DMS 273 treated with DMSO at 0.1 percent for 48 hours (cell line): ENCODE data around the gene CMTM6.
"Not testable (repeated sequence)": the region's sequence is repeated elsewhere in the genome, so short reads cannot be mapped to it uniquely, and the experiment has no call there.

Source experiments
- DNase-seq: peaks from one replicate; lab custom pipeline; 2025; lab: John Stamatoyannopoulos, UW

Gene CMTM6

GRCh38 chr3:32502118-32502945 is at the start of gene CMTM6:
Gene CMTM6, minus strand, starts transcription at chr3:32502852. Its CDS starts 107 bp downstream, at chr3:32502745.
- no peak for DNase-seq

- DNase-seq: no peak
These were observed 49.4 kb upstream of the CMTM6 start for GRCh38 chr3:32552013-32552412.

GRCh38 chr3:32551496-32551895 is 48.8 kb upstream of the CMTM6 start:
- no peak for DNase-seq

- no peak for DNase-seq
These were observed 48.4 kb upstream of the CMTM6 start for GRCh38 chr3:32551087-32551486.

- no peak for DNase-seq
These were observed 42.7 kb upstream of the CMTM6 start for GRCh38 chr3:32545305-32545704.

GRCh38 chr3:32544894-32545293 is 42.2 kb upstream of the CMTM6 start:
- DNase-seq: no peak

- DNase-seq: no peak
These were observed 40.2 kb upstream of the CMTM6 start for GRCh38 chr3:32542807-32543206.

- no peak for DNase-seq
These were observed 38.2 kb upstream of the CMTM6 start for GRCh38 chr3:32540899-32541298.

GRCh38 chr3:32532434-32532833 is 29.8 kb upstream of the CMTM6 start:
- DNase-seq: no peak

GRCh38 chr3:32531010-32531647 is 28.5 kb upstream of the CMTM6 start:
- no peak for DNase-seq

GRCh38 chr3:32525720-32526119 is 23.1 kb upstream of the CMTM6 start:
- DNase-seq: no peak

- DNase-seq: no peak
These were observed 20.0 kb upstream of the CMTM6 start for GRCh38 chr3:32522682-32523081.

- not testable (repeated sequence) for DNase-seq
These were observed 16.3 kb upstream of the CMTM6 start for GRCh38 chr3:32518921-32519320.

GRCh38 chr3:32516751-32517150 is 14.1 kb upstream of the CMTM6 start:
- not testable (repeated sequence) for DNase-seq

- DNase-seq: no peak
These were observed 8.4 kb upstream of the CMTM6 start for GRCh38 chr3:32511005-32511404.

- peak; percentile 36 for DNase-seq
These were observed 7.5 kb upstream of the CMTM6 start for GRCh38 chr3:32510075-32510724.

GRCh38 chr3:32508711-32509110 is 6.1 kb upstream of the CMTM6 start:
- peak; percentile 18 for DNase-seq

GRCh38 chr3:32506466-32506865 is 3.8 kb upstream of the CMTM6 start:
- no peak for DNase-seq

GRCh38 chr3:32502946-32503286 is 264 bp upstream of the CMTM6 start:
- no peak for DNase-seq

- no peak for DNase-seq
These were observed 902 bp downstream of the CMTM6 start for GRCh38 chr3:32501783-32502117.

- no peak for DNase-seq
These were observed 1.5 kb downstream of the CMTM6 start for GRCh38 chr3:32500880-32501782.

- no peak for DNase-seq
These were observed 2.4 kb downstream of the CMTM6 start for GRCh38 chr3:32500231-32500630.
